ENCODE measurements around the gene CACNB1.

- TF ChIP-seq ZBTB40 (IDR thresholded peaks at IDR 0.05; ENCODE audit: borderline replicate concordance), result no peak
- TF ChIP-seq USF2 (IDR thresholded peaks at IDR 0.05; ENCODE audit: borderline replicate concordance, low read depth, low read length), result no peak
- TF ChIP-seq ATF3 (IDR thresholded peaks at IDR 0.05; ENCODE audit: borderline replicate concordance, extremely low read depth, low read depth, low read length), result no peak
- no peak for TF ChIP-seq ZBED1 (IDR thresholded peaks at IDR 0.05; ENCODE audit: borderline replicate concordance)
- TF ChIP-seq POLR2AphosphoS2 (IDR thresholded peaks at IDR 0.05; ENCODE audit: low read depth, low read length), result no peak
- no peak for TF ChIP-seq HDAC6 (IDR thresholded peaks at IDR 0.05; ENCODE audit: unreplicated experiment)
- no peak for TF ChIP-seq ZNF274 (IDR thresholded peaks at IDR 0.05; ENCODE audit: insufficient read depth, insufficient read length)
- no peak for TF ChIP-seq CEBPB (IDR thresholded peaks at IDR 0.05; ENCODE audit: borderline replicate concordance in 1 of 2, low read depth in 2 of 2, low read length in 2 of 2)
Measured at GRCh38 chr17:39223907-39224777, 26.7 kb upstream of the CACNB1 start.
